Stimulated activated CD8-positive, alpha-beta memory T cell treated with anti-CD3 and anti-CD28 coated beads, Interleukin-4, amount 100 ng/mL, for 1 hour (primary cell): Measurements from ENCODE around the gene SAMD10.

Experiments
- DNase-seq, 2 donors: peaks; one replicate each; pipeline ENCODE4 v3.0.0-alpha.2; 2020; ENCODE audit warnings: low read depth in 2 of 2, low spot score in 1 of 2

Gene SAMD10

DNA sequence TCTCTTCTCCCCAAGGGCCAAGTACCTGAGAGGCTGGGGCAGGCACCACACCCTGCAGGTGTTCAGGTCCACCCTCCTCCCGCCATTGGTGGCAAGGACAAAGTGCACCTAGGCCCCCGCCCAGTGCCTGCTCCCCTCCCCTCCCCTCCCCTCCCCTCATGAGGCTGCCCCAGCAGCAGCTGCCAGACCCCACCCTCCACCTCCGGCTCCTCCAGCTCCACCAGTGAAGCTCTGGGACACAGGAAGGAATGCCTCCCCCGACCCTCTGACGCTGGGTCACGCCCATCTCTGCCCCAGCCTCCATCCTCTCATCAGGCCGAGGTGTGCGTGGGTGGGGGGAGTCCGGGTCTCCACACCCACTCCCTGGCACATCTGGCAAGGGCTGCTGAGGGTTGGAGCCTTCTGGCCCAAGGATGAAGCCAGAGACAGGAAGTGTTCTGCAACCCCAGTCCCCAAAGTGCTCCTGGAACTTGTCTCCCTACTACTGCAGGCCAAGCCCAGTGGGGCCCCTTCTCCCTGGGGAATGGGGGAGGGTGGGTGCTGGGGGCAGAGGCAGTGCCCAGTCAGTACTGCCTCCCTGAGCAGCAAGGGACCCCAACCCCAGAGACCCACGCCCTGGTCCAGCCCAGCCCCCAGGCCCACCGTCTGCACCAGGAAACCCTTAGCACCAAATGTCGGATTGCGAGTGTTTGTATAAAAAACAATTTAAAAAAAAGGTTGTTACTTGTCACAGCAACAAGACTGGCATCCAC is 21.6 kb downstream of the SAMD10 start:
- DNase-seq: no peak

DNA sequence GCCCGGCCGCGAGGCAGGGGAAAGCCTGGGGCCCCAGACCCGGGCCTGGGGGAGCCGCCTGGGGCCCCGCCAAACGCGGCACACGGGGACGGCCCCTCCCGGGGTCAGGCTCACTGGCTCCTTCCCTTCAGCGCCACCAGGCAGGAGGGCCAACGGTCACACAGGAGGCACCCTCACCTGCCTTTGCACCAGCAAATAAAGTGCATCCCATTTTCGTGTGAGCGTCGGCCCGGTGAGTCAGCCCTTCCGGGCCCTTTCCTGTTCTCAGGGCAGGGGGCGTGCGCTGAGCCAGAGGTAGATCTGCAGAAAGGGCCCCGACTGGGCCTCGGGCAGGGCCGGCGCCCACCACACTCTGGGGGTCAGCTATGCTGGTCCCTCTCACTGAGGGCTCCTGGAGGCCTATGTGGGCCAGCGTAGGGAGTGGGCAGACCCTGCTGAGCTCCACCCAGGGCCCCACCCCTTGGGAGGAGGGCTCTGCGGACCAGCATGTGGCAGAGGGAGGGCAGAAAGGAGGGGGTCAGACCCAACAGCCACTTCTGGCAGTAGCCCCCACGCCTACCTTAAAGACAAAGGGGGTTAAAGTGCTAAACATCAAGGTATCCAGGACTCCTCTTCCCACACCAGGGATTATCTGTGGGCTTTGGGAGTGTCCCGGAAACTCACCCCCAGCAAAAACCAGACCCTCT is 22.3 kb downstream of the SAMD10 start:
- no peak for DNase-seq

DNA sequence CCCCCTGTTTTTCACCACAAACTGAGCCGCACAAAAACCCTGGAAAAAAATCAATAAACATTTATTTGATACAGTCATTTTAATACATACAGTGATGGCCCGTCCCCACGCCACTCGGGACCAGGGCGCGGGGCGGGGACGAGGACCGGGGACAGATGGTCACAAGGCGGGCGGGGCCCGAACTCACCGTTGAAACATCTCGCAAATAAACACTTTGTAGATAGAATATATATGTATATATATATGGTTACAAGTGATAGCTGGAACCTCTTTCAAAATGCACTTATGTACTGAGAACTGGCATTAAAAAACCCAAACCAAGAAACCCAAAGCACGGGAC is 22.8 kb downstream of the SAMD10 start:
- no peak for DNase-seq

DNA sequence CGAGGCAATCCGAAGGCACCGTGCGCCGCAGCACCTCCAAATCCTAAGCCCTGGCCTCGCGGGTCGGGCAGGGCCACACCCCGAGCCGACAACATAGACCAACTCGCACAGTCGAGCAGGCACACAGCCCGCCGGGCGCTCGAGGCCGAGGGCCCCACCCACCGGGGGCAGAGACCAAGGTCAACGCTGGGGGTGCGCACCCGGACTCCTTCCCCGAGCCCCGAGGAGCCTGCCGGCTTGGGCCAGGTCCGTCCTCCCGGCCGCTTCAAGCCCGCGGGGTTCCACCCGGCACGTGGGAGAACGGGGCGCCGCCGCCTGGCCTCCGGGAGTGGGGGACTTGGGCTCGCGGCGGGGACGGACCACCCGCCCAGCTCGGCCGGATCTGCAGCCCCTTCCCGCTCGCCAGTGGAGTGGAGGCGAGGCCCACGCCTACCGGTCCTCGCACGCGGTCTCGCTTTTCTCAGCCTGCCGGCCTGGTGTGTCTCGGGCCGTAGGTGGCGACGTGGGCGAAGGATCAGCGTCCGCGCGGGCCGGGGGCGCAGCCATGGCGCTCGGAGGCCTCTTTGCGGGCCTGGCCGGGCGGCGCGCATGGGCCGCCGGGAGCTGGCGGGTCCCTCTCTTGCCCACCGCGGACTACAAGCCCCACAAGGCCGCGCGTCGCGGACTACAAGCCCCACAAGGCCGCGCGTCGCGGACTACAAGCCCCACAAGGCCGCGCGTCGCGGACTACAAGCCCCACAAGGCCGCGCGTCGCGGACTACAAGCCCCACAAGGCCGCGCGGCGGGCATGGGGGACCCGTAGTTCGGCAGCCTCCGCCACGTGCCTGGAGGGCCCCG is 23.4 kb downstream of the SAMD10 start, which contains the start of gene UCKL1:
UCKL1 (minus strand) TSS at position 590 of the 837 bp plus-strand sequence; CDS start at position 546, 44 bp downstream.
- DNase-seq: peak in 1 of 2 donors; percentile 79

DNA sequence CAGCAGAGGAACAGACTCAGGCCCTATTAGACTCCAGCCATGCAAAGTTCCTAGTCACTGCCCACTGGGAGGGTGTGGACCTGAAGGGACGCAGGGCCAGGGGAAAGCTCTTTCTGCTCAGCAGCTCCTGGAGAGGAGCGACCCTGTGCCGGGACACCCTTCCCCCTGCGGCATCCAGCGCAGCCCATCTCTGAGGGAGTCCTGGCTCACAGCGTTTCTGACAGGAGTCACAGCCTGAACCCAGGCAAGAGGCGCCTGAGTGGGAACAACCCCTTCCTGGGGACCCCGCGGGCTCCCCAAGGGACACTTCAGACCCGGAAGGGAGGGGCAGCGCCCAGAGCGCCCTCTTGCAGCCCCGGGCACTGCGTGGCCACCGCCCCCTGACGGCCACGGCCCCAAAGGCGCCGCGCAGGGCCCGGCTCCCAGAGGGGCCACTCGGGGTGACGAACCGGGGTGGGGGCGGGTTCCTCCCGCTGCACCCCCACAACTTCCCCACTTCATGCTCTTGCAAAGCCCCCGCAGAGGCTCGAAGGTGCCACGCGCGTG is 24.1 kb downstream of the SAMD10 start:
- no peak for DNase-seq

DNA sequence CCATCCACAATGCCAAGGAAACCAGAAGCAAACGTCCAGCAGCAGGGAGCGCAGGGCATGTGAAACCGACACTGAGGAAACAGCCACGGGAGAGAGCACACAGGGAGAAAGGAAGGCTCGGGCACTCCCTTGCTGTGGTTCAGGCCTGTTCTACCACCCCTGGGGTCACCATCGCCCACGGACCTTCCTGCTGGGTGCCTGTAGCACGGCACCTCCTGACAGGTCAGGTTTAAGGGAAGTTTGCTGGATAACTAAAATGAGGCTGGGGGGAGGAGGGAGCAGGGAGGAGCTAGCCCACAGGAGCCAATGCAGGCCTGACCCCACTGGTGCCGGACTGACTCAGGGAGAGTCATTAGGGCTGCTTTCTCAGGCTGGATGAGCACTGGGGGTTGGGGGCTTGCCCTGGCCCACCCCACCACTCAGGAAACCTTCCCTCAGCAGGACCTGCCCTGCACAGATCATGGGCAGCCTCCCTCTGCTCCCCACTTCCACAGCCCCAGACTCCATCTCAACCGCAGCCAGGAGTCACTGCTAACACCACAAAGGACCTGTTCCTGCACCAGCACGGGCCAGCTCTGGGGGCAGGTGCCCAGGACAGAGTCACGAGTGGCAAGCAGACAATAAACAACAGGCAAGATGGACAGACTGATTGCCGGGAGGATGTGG is 25.5 kb downstream of the SAMD10 start:
- DNase-seq: no peak

DNA sequence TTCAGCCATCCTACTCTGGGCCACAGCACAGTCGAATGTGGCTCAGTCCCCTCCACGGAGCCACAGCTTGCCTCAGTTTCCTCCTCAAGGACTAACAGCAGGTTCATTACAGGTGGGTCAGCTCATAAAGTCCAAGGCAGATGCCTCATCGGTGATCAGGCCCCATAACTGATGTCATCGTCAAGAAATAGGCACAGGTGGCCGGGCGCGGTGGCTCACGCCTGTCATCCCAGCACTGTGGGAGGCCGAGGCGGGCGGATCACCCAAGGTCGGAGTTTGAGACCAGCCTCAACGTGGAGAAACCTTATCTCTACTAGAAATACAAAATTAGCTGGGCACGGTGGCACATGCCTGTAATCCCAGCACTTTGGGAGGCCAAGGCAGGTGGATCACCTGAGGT is 26.7 kb downstream of the SAMD10 start:
- DNase-seq: no peak

DNA sequence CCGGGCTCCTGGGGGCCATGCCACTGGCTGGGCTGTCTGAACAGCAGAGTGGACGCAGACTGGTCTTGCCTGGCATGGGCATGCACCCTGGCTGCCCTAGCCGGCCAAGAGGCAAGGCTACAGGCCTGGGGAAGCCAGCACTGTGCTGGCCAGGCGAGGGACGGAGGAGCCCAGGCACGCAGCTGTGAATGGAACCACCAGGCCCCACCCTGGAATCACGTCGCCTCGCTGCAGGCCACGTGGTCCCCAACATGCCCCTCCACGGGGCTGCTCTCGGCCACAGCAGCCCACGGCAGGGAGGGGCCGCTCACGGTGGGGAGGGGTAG is 27.3 kb downstream of the SAMD10 start:
- DNase-seq: no peak

DNA sequence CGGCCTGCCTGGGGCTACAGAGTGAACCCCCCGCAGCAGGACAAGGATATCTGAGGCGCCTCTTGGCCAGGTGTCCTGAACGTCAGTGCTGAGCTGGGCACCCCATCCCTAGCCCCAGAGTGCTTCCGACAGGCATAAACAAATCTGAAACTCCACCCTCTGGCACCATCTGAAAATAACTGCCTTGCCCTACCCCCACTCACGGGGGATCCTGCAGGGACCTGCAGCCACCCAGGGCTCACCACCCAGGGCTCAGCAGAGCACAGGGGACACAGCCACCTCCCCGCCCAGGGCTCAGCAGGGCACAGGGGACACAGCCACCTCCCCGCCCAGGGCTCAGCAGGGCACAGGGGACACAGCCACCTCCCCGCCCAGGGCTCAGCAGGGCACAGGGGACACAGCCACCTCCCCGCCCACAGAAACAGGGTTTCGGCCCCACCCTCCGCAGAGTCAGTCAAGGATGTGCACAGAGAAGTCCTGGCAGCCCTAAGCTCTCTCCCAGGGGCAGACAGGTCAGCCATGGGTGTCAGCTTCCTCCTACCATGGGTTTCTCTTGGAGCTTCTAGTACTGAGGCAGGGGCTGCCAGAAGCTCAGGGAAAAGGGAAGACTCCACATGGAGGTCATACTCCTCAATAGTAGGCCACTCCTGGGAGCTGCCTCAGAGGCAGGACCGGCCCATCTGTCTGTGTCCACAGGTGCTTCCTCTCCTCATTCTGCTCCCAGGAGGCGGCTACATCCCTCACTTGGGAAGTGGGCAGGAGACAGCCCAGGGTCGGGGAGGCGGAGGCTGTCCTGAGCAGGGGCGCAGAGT is 27.8 kb downstream of the SAMD10 start:
- no peak for DNase-seq

DNA sequence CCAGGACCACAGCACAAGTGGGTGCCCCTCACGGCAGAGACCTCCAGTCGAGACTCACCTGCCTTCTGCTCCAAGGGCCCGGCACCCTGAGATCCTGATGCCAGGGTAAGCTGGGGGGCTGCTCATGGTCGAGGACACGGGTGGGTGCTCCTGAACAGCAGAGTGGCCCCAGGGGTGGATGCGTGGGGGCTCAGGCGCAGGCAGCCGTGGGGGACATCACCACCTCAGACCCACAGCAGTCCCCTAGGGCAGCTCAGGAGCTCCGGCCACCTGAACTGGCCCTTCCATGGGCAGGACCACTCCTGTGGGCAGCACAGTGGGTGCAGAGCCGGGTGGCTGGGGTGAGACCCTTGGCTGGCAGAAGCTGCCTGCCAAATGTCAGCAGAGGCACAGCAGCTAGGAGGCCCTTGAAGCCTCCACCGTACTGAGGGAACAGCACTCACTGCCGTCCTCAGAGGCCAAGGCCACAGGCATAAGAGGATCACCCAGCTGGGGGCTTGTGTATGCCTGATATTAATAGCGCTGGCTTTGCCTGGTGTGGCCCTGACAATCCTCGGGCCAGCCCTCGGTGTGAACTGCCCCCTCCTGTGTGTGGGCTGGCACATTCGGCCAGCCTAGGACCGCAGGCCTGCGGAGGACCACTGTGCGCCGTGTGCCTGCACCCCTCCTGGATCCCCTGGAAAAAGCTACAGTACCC is 28.6 kb downstream of the SAMD10 start:
- DNase-seq: no peak

DNA sequence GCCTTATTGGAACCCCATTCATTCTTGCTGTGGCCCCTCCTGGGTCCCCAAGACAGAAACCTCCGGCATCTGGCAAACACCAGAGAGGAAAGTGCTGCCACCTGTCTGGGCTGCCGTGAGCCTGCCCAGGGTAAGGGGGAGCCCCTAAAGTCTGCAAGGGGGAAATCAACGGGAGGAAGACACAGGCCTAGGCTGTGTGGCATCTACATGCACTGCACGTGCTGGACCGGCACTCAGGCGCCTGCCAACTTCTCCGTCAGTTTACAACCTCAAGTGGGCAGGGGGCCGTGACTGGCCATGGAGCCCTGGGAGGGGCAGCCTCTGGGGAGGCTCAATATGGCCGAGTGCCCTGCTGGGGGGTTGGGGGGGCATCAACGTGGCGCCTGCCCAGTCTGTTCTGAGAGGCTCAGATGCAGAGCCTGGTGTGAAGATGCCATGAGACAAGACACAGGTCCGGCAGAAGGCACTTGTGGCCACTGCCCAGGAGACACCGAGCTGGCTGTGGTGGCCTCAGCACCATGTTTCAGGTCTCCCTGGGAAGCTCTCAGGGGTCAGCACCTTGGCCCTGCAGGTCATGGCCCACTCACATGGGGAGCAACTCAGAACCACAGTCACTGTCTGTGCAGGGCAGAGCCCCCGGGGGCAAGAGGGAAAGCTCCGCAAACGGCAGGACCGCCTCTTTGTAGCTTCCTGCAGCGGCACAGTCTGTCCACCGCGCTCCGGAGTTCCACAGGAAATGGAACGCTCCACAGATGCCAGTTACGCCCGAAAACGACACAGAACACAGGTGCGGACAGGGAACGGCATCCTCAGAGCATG is 31.6 kb downstream of the SAMD10 start:
- no peak for DNase-seq

DNA sequence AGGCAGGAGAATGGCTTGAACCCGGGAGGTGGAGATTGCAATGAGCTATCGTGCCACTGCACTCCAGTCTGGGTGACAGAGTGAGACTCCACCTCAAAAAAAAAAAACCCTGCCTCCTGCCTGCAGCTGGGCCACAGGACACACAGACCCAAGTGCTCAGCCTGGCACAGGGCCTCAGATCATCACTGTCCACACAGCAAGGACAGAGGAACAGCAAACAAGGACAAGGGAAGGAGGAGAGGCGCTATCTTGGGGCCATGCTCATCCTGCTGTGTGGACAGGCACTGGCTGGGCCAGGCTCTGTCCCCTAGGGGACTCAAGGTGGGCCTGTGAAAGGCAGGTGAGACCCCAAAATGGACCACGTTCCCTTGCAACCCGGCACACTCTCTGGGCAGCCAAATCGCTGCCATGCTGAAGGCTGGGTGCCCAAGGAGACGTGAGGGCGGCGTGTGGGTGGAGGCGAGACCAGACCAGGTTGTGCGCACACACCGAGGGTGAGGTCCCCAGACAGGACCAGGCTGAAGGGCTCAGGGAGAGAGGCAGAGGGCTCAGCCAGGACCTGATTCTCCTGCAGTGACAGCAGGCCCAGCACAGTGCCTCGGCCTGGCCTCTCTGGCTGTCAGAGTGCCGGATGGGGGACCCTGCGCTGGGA is 32.3 kb downstream of the SAMD10 start:
- no peak for DNase-seq

DNA sequence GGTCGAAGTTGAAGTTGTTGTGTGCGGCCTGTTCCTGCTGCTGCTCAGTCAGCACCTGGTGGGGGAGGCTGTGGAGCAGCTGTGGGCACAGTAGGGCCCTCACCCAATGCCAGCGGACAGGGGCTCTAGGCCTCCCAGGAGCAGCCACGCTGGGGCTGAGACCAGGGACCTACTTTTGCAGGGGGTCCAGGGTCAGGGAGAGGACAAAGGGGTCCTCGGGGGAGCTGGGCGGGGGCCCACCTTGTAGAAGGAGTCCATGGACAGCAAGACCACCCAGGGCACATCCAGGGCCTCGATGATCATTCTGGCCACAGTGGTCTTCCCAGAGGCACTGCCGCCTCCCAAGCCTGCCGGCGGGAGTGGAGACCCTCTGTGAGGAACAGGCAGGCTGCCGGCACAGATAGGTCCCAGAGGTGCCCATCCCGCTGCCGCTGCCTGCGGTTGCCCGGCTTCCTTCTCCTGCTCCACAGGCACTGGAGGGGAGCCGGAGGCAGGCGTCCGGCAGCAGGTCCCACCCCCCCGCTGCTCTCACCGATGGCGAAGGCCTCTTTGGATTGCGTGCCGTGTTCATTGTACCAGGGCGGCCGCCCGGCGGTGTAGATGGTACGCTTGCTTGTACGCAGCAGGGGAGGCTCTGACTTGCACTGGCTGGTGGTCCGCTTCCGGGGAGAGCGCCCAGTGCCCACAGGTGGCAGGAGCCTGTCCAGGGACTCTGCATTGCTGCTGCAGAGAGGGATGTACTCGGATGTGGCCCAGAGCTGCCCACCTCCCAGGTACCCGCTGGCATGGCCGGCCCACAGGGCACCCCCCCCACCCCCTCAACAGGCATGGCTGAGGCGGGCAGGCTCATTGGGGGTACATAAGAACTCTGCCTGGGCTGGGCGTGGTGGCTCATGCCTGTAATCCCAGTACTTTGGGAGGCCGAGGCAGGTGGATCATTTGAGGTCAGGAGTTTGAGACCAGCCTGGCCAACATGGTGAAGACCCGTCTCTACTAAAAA is 33.2 kb downstream of the SAMD10 start:
- no peak for DNase-seq

DNA sequence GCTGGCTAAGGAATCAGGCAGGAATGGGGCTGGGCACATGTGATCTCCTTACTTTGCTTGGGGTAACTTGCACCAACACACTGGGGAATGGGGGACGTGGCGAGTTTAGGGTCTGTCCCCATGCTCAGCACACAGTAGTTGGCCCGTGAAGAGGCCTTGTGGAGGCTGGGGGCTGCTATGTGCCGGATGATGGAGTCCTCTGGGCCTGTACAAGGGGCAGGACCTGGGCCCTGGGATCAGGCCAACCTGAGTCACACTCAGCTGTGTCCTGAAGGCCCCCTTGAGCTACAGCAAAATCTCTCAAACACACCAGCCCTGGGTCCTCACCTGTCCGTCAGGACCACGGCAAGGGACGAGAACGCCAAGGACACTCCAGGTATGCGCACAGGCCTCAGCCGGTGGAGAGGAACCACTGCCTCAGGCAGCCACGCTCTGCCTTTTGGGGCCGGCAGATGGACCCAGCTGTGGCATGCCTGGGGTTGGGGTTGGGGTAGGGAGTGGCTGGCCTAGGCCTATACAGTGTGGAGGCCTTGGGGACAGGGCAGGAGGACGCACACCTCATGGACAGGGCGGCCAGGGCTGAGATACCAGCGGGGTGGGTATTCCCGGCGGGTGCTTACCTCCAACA is 34.3 kb downstream of the SAMD10 start:
- no peak for DNase-seq

DNA sequence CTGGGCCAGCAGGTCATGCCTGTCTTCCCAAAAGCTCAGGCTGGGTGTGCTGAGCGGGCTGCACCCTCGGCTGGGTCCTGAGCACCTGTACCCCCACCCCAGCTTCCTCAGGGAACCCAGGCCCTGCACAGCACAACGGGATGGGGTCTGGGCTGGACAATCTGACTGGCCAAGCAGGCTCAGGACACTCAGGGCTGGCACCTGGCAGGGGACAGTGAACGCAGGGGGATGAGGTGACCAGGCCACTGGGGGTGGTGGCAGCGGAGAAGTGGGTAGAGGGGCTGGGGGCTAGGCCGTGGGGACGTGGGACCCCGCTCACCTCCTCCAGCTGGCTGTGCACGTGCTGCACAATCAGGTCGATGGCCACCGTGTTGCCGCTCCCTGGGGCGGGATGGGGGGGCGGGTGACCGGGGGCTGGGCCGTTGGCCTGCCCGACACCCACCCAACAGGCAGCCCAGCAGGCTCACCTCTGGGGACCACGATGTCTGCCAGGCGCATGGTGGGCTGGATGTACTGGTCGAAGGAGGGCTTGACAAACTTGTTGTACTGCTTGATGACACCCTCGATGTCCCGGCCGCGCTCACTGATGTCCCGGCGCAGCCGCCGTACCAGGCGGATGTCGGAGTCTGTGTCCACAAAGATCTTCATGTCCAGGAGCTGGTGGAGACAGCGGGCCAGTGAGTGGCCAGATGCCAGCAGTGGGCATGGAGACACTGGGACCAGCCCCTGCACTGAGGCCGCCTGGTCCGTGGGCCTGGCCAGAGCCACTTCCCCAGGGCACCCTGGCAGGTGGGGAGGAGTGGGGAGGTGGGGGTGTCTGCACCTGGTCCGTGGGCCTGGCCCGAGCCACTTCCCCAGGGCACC is 35.1 kb downstream of the SAMD10 start:
- no peak for DNase-seq

DNA sequence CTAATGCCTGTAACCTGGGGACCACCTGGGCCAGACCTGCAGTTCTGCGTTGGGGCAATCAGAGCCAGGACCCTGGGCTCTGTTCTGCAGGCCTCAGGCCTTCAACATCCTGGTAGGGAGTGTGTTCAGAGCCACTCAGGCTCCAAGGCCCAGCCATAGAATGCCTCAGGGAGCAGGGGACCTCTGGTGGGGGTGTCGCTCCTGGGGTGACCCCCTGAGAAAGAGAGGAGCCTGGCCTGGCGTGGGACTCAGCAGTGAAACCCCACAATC is 35.7 kb downstream of the SAMD10 start:
- no peak for DNase-seq
